ENCODE data around the gene TCF19.

The TCF19 gene

GRCh38 chr6:31158140-31158862 is at the start of gene TCF19 (continued):
- TF ChIP-seq CTCF (tag by site-specific recombination; IDR thresholded peaks at IDR 0.05): no peak
- TF ChIP-seq ZNF585B (tag by site-specific recombination; IDR thresholded peaks at IDR 0.05): no peak
- TF ChIP-seq ZIC2 (tag by site-specific recombination; IDR thresholded peaks at IDR 0.05): no peak; the same call in 1 of the 2 replicates
- TF ChIP-seq KLF16 (tag by site-specific recombination; IDR thresholded peaks at IDR 0.05): no peak
- no peak for TF ChIP-seq ZNF513 (tag by site-specific recombination; IDR thresholded peaks at IDR 0.05)
- TF ChIP-seq ZNF426 (tag by site-specific recombination; IDR thresholded peaks at IDR 0.05): no peak
- TF ChIP-seq ZNF530 (tag by site-specific recombination; IDR thresholded peaks at IDR 0.05; ENCODE audit: low read depth): no peak
- TF ChIP-seq ZNF223 (tag by site-specific recombination; IDR thresholded peaks at IDR 0.05): no peak
- peak; percentile 86; the same call in 1 of the 2 replicates for TF ChIP-seq ZFP69B (tag by site-specific recombination; IDR thresholded peaks at IDR 0.05)
- TF ChIP-seq YY2 (tag by site-specific recombination; IDR thresholded peaks at IDR 0.05): no peak
- TF ChIP-seq GLIS1 (tag by site-specific recombination; IDR thresholded peaks at IDR 0.05): peak; percentile 92
- TF ChIP-seq GLI2 (tag by site-specific recombination; IDR thresholded peaks at IDR 0.05; ENCODE audit: borderline replicate concordance, low read depth): no peak
- TF ChIP-seq PATZ1 (tag by site-specific recombination; IDR thresholded peaks at IDR 0.05): peak; percentile 79
- no peak for TF ChIP-seq ZNF621 (tag by site-specific recombination; IDR thresholded peaks at IDR 0.05)
- no peak for TF ChIP-seq TCF7L2 (IDR thresholded peaks at IDR 0.05; ENCODE audit: borderline replicate concordance, low read depth, low read length)
- TF ChIP-seq ZNF785 (tag by site-specific recombination; IDR thresholded peaks at IDR 0.05): no peak
- TF ChIP-seq ZNF488 (tag by site-specific recombination; IDR thresholded peaks at IDR 0.05): no peak
- TF ChIP-seq ZNF626 (tag by site-specific recombination; IDR thresholded peaks at IDR 0.05): no peak
- TF ChIP-seq ZNF664 (tag by site-specific recombination; IDR thresholded peaks at IDR 0.05): no peak
- TF ChIP-seq ZNF561 (tag by site-specific recombination; IDR thresholded peaks at IDR 0.05; ENCODE audit: borderline replicate concordance): no peak
- TF ChIP-seq SCRT1 (tag by site-specific recombination; IDR thresholded peaks at IDR 0.05; ENCODE audit: borderline replicate concordance): no peak
- no peak; the same call in 1 of the 2 replicates for TF ChIP-seq ZBTB8A (tag by site-specific recombination; IDR thresholded peaks at IDR 0.05)
- TF ChIP-seq ZNF24 (tag by site-specific recombination; IDR thresholded peaks at IDR 0.05): peak; percentile 54; the same call in 1 of the 2 replicates
- TF ChIP-seq ZNF280D (tag by site-specific recombination; IDR thresholded peaks at IDR 0.05): peak; percentile 35; the same call in 1 of the 2 replicates
- TF ChIP-seq ZNF10 (tag by site-specific recombination; IDR thresholded peaks at IDR 0.05): no peak
- TF ChIP-seq ZNF266 (tag by site-specific recombination; IDR thresholded peaks at IDR 0.05; ENCODE audit: low read depth): no peak
- TF ChIP-seq ZNF37A (tag by site-specific recombination; IDR thresholded peaks at IDR 0.05): no peak
- TF ChIP-seq ZNF362 (tag by site-specific recombination; IDR thresholded peaks at IDR 0.05): no peak
- no peak for TF ChIP-seq ZNF423 (tag by site-specific recombination; IDR thresholded peaks at IDR 0.05)
- TF ChIP-seq GFI1B (tag by site-specific recombination; IDR thresholded peaks at IDR 0.05): no peak
- TF ChIP-seq ZSCAN23 (tag by site-specific recombination; IDR thresholded peaks at IDR 0.05): no peak
